Upper lobe of left lung (tissue), 4 donors: ENCODE data around the gene GABBR2.

ENCODE experiments used
- POLR2AphosphoS5 ChIP-seq, 2 donors: sonication (generic); formaldehyde crosslinking; IDR thresholded peaks; one replicate each; pipeline ENCODE4 v1.5.1; 2017; ENCODE audit warnings: antibody characterized with exemption in 2 of 2
- TF ChIP-seq, protein P1 (sequence below), 6 experiments: fragments of 450-650 bp in 4 of 6; fragments of 200-600 bp in 2 of 6; sonication (generic) in 2 of 6; IDR thresholded peaks; one replicate each; pipeline ENCODE4 v1.5.1; 2016 to 2019; ENCODE audit warnings: antibody characterized with exemption in 6 of 6

DNA sequence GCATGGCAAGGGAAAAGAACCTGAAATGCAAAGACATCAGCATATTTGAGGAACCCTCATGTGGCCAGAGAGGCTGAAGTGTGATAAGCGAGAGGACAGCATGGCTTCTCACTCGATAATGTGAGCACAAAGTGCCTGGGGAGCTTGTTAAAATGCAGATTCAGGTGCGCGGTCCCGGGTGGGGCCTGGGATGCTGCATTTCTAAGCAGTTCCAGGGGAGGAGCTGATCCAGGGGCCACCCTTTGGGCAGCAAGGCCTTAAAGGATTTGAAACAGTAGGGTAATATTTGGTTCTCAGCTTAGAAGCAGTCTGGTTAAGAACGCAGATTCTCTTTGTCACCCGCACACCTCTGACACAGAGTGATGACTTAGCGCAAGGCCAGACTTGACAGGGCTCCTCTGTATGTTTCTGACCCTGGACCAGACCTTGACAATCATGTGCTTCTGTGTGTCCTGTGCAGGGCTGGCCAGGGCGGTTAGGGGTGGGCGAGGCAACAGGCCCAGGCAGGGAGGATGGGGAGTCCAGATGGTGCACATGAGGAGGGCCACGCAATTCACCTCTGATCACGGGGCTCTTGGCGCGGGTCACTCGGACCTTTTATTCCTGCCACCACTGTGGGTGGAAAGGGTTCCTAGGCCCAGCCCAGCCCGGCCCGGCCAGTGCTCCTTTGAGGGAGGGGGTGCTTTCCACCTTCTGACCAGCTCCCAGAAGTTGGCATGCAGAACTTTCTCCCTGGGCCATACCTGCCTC lies 390.5 kb downstream of the GABBR2 start:
- TF ChIP-seq, protein P1, sequence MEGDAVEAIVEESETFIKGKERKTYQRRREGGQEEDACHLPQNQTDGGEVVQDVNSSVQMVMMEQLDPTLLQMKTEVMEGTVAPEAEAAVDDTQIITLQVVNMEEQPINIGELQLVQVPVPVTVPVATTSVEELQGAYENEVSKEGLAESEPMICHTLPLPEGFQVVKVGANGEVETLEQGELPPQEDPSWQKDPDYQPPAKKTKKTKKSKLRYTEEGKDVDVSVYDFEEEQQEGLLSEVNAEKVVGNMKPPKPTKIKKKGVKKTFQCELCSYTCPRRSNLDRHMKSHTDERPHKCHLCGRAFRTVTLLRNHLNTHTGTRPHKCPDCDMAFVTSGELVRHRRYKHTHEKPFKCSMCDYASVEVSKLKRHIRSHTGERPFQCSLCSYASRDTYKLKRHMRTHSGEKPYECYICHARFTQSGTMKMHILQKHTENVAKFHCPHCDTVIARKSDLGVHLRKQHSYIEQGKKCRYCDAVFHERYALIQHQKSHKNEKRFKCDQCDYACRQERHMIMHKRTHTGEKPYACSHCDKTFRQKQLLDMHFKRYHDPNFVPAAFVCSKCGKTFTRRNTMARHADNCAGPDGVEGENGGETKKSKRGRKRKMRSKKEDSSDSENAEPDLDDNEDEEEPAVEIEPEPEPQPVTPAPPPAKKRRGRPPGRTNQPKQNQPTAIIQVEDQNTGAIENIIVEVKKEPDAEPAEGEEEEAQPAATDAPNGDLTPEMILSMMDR (IDR thresholded peaks at IDR 0.05): no peak
- no peak for TF ChIP-seq POLR2AphosphoS5 (IDR thresholded peaks at IDR 0.05)
